Tibial nerve (tissue), 4 donors: ENCODE data around the gene UNG. TPM values are rescaled to one million over a fixed set of nuclear protein-coding genes. Genes with fewer than 3 reads are reported as not detected.

Experiments used
- DNase-seq, 2 donors: peaks; one replicate each; pipeline ENCODE4 v3.0.0-alpha.2; 2019; ENCODE audit warnings: low spot score in 2 of 2
- H3K27ac ChIP-seq, 4 donors: fragments of 200-600 bp; sonication (generic) in 3 of 4; one replicate each; pipeline ENCODE4 v1.5.1; 2017 to 2019; ENCODE audit warnings: mild to moderate bottlenecking in 1 of 4
- H3K27me3 ChIP-seq, 2 donors: fragments of 200-600 bp; sonication (generic) in 1 of 2; one replicate each; pipeline versions ENCODE4 v1.5.1 to v1.6.0; 2017 to 2019
- H3K36me3 ChIP-seq, 3 donors: fragments of 200-600 bp; sonication (generic); one replicate each; pipeline ENCODE4 v1.5.1; 2018 to 2019
- H3K4me1 ChIP-seq, 4 donors: fragments of 200-600 bp; sonication (generic) in 3 of 4; one replicate each; pipeline ENCODE4 v1.5.1; 2017 to 2019
- H3K4me3 ChIP-seq, 4 donors: fragments of 200-600 bp; sonication (generic) in 3 of 4; one replicate each; pipeline ENCODE4 v1.5.1; 2017 to 2019; ENCODE audit warnings: mild to moderate bottlenecking in 1 of 4, moderate library complexity in 1 of 4
- H3K9me3 ChIP-seq, 4 donors: fragments of 200-600 bp; sonication (generic) in 3 of 4; one replicate each; pipeline ENCODE4 v1.5.1; 2017 to 2019
- CTCF ChIP-seq, 5 experiments: fragments of 200-600 bp in 3 of 5; fragments of 450-650 bp in 2 of 5; sonication (generic) in 3 of 5; IDR thresholded peaks; one replicate each; pipeline ENCODE4 v1.5.1; 2016 to 2019; ENCODE audit warnings: antibody characterized with exemption in 5 of 5, mild to moderate bottlenecking in 3 of 5, moderate library complexity in 2 of 5
- EP300 ChIP-seq, 2 donors: sonication (generic); formaldehyde crosslinking; IDR thresholded peaks; one replicate each; pipeline ENCODE4 v1.6.1; 2017; ENCODE audit warnings: antibody characterized with exemption in 2 of 2, mild to moderate bottlenecking in 1 of 2
- POLR2A ChIP-seq, 2 donors: fragments of 450-650 bp; IDR thresholded peaks; one replicate each; pipeline ENCODE4 v1.6.1; 2017; ENCODE audit warnings: antibody characterized with exemption in 2 of 2, mild to moderate bottlenecking in 2 of 2, moderate library complexity in 2 of 2
- WGBS, 2 donors: methylation state at CpG; one replicate each; pipeline ENCODE4 v1.1.5; 2018; 5-methylcytosine and 5-hydroxymethylcytosine counted together
- total RNA-seq, 4 donors: library from RNA; depleted of rRNA; stranded (reverse); fragments of >200 nt; gene quantifications; one replicate each; pipeline ENCODE4 v1.1.0, GENCODE V29; 2016

UNG gene
- total RNA-seq, 4 donors from 2014 or later, result 17.4 to 26.9 (median 21.3) TPM

- Histone ChIP-seq H3K27me3 (no peaks in the 10 kb centered on the region), H3K36me3 (peaks cover 0 to 84% (median 6%) of the 10 kb centered on the region in 3 donors), H3K9me3 (no peaks in the 10 kb centered on the region), H3K4me3 (no peak overlapping the region), H3K4me1 (no peaks in the 10 kb centered on the region), H3K27ac (no peak overlapping the region)
- TF ChIP-seq EP300 (IDR thresholded peaks at IDR 0.05), result no peak
- no peak for TF ChIP-seq POLR2A (IDR thresholded peaks at IDR 0.05)
- TF ChIP-seq CTCF (IDR thresholded peaks at IDR 0.05), result no peak
- WGBS, 2 donors, result 79 to 80% methylated on average over 5 of the region's 5 CpGs
- no peak for DNase-seq
These were observed 32.1 kb upstream of the UNG start for GRCh38 chr12:109065154-109065852.

- Histone ChIP-seq H3K4me3 (no peak overlapping the region), H3K27me3 (no peaks in the 10 kb centered on the region), H3K36me3 (peaks cover 0 to 84% (median 6%) of the 10 kb centered on the region in 3 donors), H3K9me3 (no peaks in the 10 kb centered on the region), H3K4me1 (no peaks in the 10 kb centered on the region), H3K27ac (no peak overlapping the region)
- WGBS, 2 donors, result 58 to 67% methylated on average over 1 of the region's 1 CpG
- TF ChIP-seq EP300 (IDR thresholded peaks at IDR 0.05) (no peak), CTCF (IDR thresholded peaks at IDR 0.05) (no peak), POLR2A (IDR thresholded peaks at IDR 0.05) (no peak)
- DNase-seq, result no peak
These were observed 31.6 kb upstream of the UNG start for GRCh38 chr12:109065853-109066193.

GRCh38 chr12:109069307-109070271, 27.8 kb upstream of the UNG start:
- TF ChIP-seq POLR2A (IDR thresholded peaks at IDR 0.05) (no peak), CTCF (IDR thresholded peaks at IDR 0.05) (no peak), EP300 (IDR thresholded peaks at IDR 0.05) (no peak)
- WGBS, 2 donors, result 57 to 62% methylated on average over 17 of the region's 17 CpGs
- peaks cover 0 to 85% (median 6%) of the 10 kb centered on the region in 3 donors for H3K36me3 ChIP-seq

GRCh38 chr12:109074866-109075265, 22.5 kb upstream of the UNG start:
- TF ChIP-seq POLR2A (IDR thresholded peaks at IDR 0.05) (no peak), EP300 (IDR thresholded peaks at IDR 0.05) (no peak), CTCF (IDR thresholded peaks at IDR 0.05) (no peak)
- Histone ChIP-seq H3K4me1 (no peaks in the 10 kb centered on the region), H3K9me3 (peaks cover 0 to 6% (median 0%) of the 10 kb centered on the region in 4 donors), H3K27me3 (no peaks in the 10 kb centered on the region), H3K36me3 (peaks cover 0 to 91% (median 0%) of the 10 kb centered on the region in 3 donors), H3K27ac (no peak overlapping the region), H3K4me3 (no peak overlapping the region)
- DNase-seq, result no peak

More at GRCh38 chr12:109069307-109070271, 27.8 kb upstream of the UNG start:
- Histone ChIP-seq H3K4me3 (no peak overlapping the region), H3K4me1 (no peaks in the 10 kb centered on the region), H3K27ac (peak overlapping the region in 1 of 4 donors; percentile 53), H3K27me3 (no peaks in the 10 kb centered on the region), H3K9me3 (no peaks in the 10 kb centered on the region)
- DNase-seq, result no peak

GRCh38 chr12:109082751-109083150, 14.6 kb upstream of the UNG start:
- no peak overlapping the region for H3K27ac ChIP-seq
- peaks cover 0 to 6% (median 0%) of the 10 kb centered on the region in 4 donors for H3K9me3 ChIP-seq
- WGBS, 2 donors, result 91 to 95% methylated on average over 14 of the region's 14 CpGs
- TF ChIP-seq EP300 (IDR thresholded peaks at IDR 0.05) (no peak), POLR2A (IDR thresholded peaks at IDR 0.05) (no peak), CTCF (IDR thresholded peaks at IDR 0.05) (no peak)
- peaks cover 2 to 97% (median 17%) of the 10 kb centered on the region in 3 donors for H3K36me3 ChIP-seq
- H3K27me3 ChIP-seq, result no peaks in the 10 kb centered on the region
- no peaks in the 10 kb centered on the region for H3K4me1 ChIP-seq
- no peak for DNase-seq
- no peak overlapping the region for H3K4me3 ChIP-seq
